Large intestine (tissue), 3 donors: ENCODE data around the gene TBC1D5. TPM values are rescaled to one million over a fixed set of nuclear protein-coding genes. Genes with fewer than 3 reads are reported as not detected.
A peak's percentile ranks its signal among the peaks of the same experiment; 100 is the strongest.

Experiments
- DNase-seq, 2 donors: peaks; one replicate each; pipeline versions ENCODE4 v3.0.0 to v3.0.0-alpha.2; 2013
- H3K27ac ChIP-seq: one replicate; pipeline ENCODE4 v1.5.1; 2013; ENCODE audit warnings: low read length
- H3K27me3 ChIP-seq: 2 replicates; pipeline ENCODE4 v1.6.1; 2013; ENCODE audit warnings: low read length; ENCODE audit not compliant: control insufficient read depth, insufficient read depth
- H3K36me3 ChIP-seq: 2 replicates; pipeline ENCODE4 v1.6.1; 2013; ENCODE audit warnings: low read length; ENCODE audit not compliant: control insufficient read depth, insufficient read depth
- H3K4me1 ChIP-seq: one replicate; pipeline ENCODE4 v1.6.1; 2013; ENCODE audit warnings: low read length; ENCODE audit not compliant: control insufficient read depth, insufficient read depth
- H3K4me3 ChIP-seq: one replicate; pipeline ENCODE4 v1.5.1; 2013; ENCODE audit warnings: low read length
- H3K9me3 ChIP-seq: one replicate; pipeline ENCODE4 v1.6.1; 2013; ENCODE audit warnings: mild to moderate bottlenecking, low read depth, low read length, moderate library complexity; ENCODE audit not compliant: control insufficient read depth
- WGBS: methylation state at CpG from one replicate; pipeline ENCODE4 v1.1.5; 2013; ENCODE audit warnings: low lambda C conversion rate; ENCODE audit not compliant: insufficient coverage; 5-methylcytosine and 5-hydroxymethylcytosine counted together
- polyA plus RNA-seq: library from polyadenylated mRNA; unstranded; fragments of 120-200 nt; gene quantifications from one replicate; pipeline ENCODE4 v1.2.1, GENCODE V29; 2013

TBC1D5 gene
- polyA plus RNA-seq, 1 donor = 35.7 TPM

- H3K36me3 ChIP-seq = no peaks in the 10 kb centered on the region
- no peaks in the 10 kb centered on the region for H3K9me3 ChIP-seq
- H3K4me3 ChIP-seq = no peak overlapping the region
- H3K27me3 ChIP-seq = no peaks in the 10 kb centered on the region
- no peak overlapping the region for H3K27ac ChIP-seq
- DNase-seq = no peak
- H3K4me1 ChIP-seq = no peaks in the 10 kb centered on the region
- WGBS = 100% methylated on average over 2 of the region's 2 CpGs
Observed at GRCh38 chr3:17771177-17772017, 29.0 kb upstream of the TBC1D5 start.

GRCh38 chr3:17770682-17771081, 28.3 kb upstream of the TBC1D5 start:
- no peaks in the 10 kb centered on the region for H3K36me3 ChIP-seq
- no peaks in the 10 kb centered on the region for H3K27me3 ChIP-seq
- no peak overlapping the region for H3K4me3 ChIP-seq
- no peaks in the 10 kb centered on the region for H3K4me1 ChIP-seq
- no peak for DNase-seq
- H3K9me3 ChIP-seq = no peaks in the 10 kb centered on the region
- no peak overlapping the region for H3K27ac ChIP-seq

- 95% methylated on average over 3 of the region's 9 CpGs for WGBS
- H3K36me3 ChIP-seq = no peaks in the 10 kb centered on the region
Observed at GRCh38 chr3:17765819-17766472, 23.5 kb upstream of the TBC1D5 start.

DNA sequence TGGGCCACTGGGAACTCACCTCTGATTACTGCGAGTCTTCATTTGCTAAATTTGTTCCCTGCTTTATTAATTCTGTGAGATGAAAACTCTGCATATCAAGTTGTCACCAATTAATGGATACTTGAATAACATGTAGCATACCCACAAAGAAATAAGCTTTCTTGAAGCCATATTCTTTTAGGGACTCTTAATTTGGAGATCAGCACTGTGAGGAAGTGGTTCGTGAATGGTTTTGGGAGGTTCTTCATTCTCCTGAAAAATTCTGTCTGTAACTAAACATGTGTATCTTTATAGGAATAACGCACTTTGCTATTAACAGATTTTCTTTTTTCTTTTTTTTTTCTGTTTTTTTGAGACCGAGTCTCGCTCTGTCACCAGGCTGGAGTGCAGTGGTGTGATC, 19.1 kb upstream of the TBC1D5 start:
- Histone ChIP-seq H3K27ac (no peak overlapping the region), H3K4me1 (no peaks in the 10 kb centered on the region), H3K36me3 (no peaks in the 10 kb centered on the region), H3K4me3 (no peak overlapping the region), H3K27me3 (no peaks in the 10 kb centered on the region), H3K9me3 (no peaks in the 10 kb centered on the region)
- no peak for DNase-seq
- 93% methylated on average over 3 of the region's 5 CpGs for WGBS

More at GRCh38 chr3:17765819-17766472, 23.5 kb upstream of the TBC1D5 start:
- no peak overlapping the region for H3K27ac ChIP-seq
- no peaks in the 10 kb centered on the region for H3K27me3 ChIP-seq
- DNase-seq = no peak
- H3K4me3 ChIP-seq = no peak overlapping the region
- H3K9me3 ChIP-seq = no peaks in the 10 kb centered on the region
- no peaks in the 10 kb centered on the region for H3K4me1 ChIP-seq

DNA sequence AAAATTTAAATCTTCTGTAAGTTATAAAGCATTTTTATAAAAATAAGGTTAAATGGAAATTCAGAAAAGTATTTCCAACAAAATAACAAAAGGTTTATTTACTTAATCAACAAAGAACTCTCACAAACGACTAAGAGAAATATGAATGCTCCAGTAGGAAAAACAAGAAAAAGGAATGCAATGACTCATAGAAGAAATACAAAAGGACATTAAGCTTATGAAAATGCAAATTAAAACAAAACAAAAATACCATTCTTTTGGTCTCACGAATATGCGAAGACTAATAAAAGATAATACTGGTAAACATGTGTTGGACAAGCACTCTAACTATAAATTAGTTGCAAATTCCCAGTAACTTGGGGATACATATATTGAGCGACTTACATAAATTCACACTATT, 17.5 kb upstream of the TBC1D5 start:
- Histone ChIP-seq H3K4me1 (no peaks in the 10 kb centered on the region), H3K36me3 (no peaks in the 10 kb centered on the region)

GRCh38 chr3:17755836-17756235, 13.4 kb upstream of the TBC1D5 start:
- Histone ChIP-seq H3K4me3 (no peak overlapping the region), H3K4me1 (no peaks in the 10 kb centered on the region), H3K27ac (no peak overlapping the region), H3K27me3 (no peaks in the 10 kb centered on the region), H3K36me3 (no peaks in the 10 kb centered on the region), H3K9me3 (no peaks in the 10 kb centered on the region)
- no peak for DNase-seq
- WGBS = no CpG with 5 or more reads among the region's 1 CpG

More for the DNA sequence above, 17.5 kb upstream of the TBC1D5 start:
- no peak overlapping the region for H3K27ac ChIP-seq
- DNase-seq = no peak
- H3K9me3 ChIP-seq = no peaks in the 10 kb centered on the region
- WGBS = 86% methylated on average over 4 of the region's 4 CpGs
- H3K27me3 ChIP-seq = no peaks in the 10 kb centered on the region
- no peak overlapping the region for H3K4me3 ChIP-seq

GRCh38 chr3:17753632-17753992, 11.2 kb upstream of the TBC1D5 start:
- no CpG with 5 or more reads among the region's 1 CpG for WGBS

GRCh38 chr3:17752876-17753631, 10.6 kb upstream of the TBC1D5 start:
- Histone ChIP-seq H3K9me3 (no peaks in the 10 kb centered on the region), H3K27ac (no peak overlapping the region), H3K4me3 (no peak overlapping the region), H3K4me1 (peaks cover 3% of the 10 kb centered on the region), H3K27me3 (no peaks in the 10 kb centered on the region), H3K36me3 (no peaks in the 10 kb centered on the region)
- WGBS = 100% methylated on average over 1 of the region's 1 CpG
- no peak for DNase-seq

More at GRCh38 chr3:17753632-17753992, 11.2 kb upstream of the TBC1D5 start:
- H3K4me1 ChIP-seq = peaks cover 3% of the 10 kb centered on the region
- H3K9me3 ChIP-seq = no peaks in the 10 kb centered on the region
- H3K27me3 ChIP-seq = no peaks in the 10 kb centered on the region
- H3K4me3 ChIP-seq = no peak overlapping the region
- H3K27ac ChIP-seq = no peak overlapping the region
- no peaks in the 10 kb centered on the region for H3K36me3 ChIP-seq
- no peak for DNase-seq

GRCh38 chr3:17752436-17752835, 10.0 kb upstream of the TBC1D5 start:
- DNase-seq = no peak
- Histone ChIP-seq H3K27ac (no peak overlapping the region), H3K9me3 (no peaks in the 10 kb centered on the region), H3K36me3 (no peaks in the 10 kb centered on the region), H3K27me3 (no peaks in the 10 kb centered on the region), H3K4me1 (peaks cover 3% of the 10 kb centered on the region), H3K4me3 (no peak overlapping the region)
- no CpG with 5 or more reads among the region's 2 CpGs for WGBS

GRCh38 chr3:17749705-17750293, 7.4 kb upstream of the TBC1D5 start:
- Histone ChIP-seq H3K27ac (peak overlapping the region; percentile 41), H3K9me3 (no peaks in the 10 kb centered on the region), H3K4me3 (peak overlapping the region; percentile 28), H3K4me1 (peaks cover 7% of the 10 kb centered on the region), H3K27me3 (no peaks in the 10 kb centered on the region), H3K36me3 (no peaks in the 10 kb centered on the region)
- peak; percentile 31 to 80 for DNase-seq
- 14% methylated on average over 1 of the region's 3 CpGs for WGBS
